Ureter (tissue), 1 donor: ENCODE measurements around the gene KCNJ13. TPM values are rescaled to one million over a fixed set of nuclear protein-coding genes. Genes with fewer than 3 reads are reported as not detected.
"Not testable (repeated sequence)": the region's sequence is repeated elsewhere in the genome, so short reads cannot be mapped to it uniquely, and the experiment has no call there.

ENCODE experiments used
- DNase-seq: peaks from one replicate; pipeline ENCODE4 v3.0.0-alpha.2; 2020; ENCODE audit warnings: low spot score
- total RNA-seq: library from RNA; stranded (reverse); gene quantifications from one replicate; pipeline ENCODE4 v1.2.4, GENCODE V29; 2023
- donor health status: DM: yes; HTN: yes; CAD: no.

Gene KCNJ13
- total RNA-seq, 1 donor from 2014 or later, result 0.60 TPM

DNA sequence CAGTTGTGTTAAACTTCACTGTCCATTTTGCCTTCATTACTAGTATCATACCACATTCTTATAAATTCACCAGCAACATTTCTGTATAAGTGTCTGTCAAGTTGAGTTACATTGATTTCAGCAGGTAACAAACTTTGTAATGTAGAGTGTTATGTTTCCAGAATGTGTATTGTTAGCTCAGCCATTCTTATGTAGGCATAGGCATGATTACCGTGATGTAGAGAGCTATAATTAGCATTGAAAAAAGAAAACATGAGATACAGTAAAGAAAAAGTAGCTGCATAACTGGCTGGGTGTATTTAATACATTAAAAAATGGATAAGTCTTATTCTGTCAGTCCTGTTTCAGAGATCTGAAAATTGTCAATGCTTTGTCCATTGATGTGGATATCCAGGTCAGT is 8.5 kb downstream of the KCNJ13 start:
- DNase-seq, result no peak

DNA sequence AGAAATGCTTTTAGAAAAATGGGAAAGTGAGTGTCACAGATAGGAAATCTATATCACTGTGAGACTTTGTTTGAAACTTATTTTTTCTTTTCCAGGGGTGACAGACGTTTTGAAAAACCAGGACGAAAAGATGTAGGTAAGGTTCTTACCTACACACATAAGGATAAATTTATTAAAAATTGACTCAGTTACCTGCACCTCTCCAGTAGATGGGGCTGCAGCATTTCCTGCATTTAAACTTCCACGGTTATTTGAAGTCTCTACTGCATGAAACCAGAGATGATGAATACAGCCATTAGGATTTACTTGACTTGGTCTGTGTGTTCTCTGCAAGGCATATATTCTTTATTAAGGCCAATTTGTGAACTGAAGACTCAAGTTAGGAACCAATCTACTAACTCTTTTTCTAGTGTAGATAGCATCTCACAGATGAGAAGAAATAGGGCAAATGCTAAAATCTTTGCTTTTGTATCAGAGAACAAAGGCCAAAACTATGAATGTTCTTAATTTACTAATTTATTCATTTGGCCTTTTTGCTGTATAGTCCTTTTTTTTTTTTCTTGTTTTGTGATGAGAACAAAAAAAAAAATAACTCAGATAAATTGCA is 15.0 kb downstream of the KCNJ13 start:
- no peak for DNase-seq

DNA sequence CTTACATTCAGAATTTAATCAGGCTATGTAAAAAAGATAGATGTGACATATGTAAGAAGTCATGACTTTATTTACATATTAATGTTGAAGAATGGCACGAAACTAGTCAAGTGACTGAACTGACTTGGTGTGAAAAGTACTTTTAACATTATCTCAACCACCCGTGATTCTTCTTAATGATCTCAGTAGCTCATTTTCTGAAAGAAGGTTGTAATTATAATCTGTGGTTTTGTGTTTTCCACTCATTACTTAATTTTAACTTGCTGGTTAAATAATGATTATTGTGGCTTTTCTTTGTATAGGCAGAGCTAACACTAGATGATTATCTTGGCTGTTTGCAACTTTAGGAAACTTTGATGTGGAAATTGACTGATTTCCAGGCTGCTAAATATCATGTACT is 18.5 kb downstream of the KCNJ13 start:
- no peak for DNase-seq

DNA sequence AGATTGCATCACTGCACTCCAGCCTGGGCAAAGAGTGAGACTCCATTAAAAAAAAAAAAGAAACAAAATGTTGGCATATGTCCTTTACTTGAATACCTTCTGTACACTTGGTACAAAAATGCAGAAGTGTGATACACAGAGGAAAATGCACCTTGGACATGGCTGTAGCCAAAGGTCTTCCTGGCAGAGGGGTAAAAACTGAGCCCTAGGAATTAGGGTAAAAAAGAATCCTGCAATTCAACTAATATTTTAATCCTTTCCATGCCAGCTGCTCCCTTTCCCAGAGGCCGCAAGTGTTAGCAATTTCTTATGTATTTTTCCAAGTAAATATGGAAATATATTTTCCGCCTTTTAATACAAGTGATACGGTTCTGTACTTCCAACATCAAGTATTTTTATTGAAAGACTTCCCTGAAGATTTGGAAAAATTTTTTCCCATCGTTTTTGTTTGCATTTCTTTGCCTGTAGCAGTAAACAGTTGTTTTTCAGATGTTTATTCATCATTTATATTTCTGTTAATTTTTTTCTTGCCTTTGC is 26.2 kb downstream of the KCNJ13 start:
- DNase-seq, result no peak

DNA sequence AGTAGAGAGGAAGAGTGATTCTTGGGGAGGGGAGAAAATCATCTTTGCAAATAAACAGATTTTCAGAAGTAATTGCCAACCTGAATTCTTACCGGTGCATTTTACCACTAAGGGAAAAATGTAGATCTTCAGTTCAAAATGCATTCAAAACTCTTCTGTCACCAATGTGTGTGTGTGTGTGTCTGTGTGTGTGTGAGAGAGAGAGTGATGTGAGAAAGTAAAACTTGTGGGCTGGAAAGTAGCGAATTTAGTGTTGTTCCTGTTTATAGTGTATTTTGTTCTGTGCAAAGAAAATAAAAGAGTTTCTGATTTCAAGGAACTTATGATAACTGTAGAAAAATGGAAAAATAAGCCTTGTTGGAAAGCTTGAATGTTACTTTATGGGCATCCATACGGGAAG is 27.0 kb downstream of the KCNJ13 start:
- no peak for DNase-seq

DNA sequence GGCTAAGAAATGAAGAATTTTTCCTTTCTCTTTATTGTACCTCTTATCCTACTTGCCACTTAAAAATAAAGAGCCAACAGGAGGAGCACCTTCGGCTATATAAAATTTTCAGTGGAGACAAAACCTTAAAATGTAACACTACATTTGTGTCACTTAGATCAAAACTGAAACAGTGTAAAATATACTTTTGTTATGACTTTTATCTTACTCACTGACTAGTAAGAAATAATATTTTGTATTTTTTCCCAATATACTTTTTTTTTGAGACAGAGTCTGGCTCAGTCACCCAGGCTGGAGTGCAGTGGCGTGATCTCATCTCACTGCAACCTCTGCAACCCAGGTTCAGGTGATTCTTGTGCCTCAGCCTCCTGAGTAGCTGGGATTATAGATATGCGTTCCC is 28.3 kb downstream of the KCNJ13 start:
- no peak for DNase-seq

DNA sequence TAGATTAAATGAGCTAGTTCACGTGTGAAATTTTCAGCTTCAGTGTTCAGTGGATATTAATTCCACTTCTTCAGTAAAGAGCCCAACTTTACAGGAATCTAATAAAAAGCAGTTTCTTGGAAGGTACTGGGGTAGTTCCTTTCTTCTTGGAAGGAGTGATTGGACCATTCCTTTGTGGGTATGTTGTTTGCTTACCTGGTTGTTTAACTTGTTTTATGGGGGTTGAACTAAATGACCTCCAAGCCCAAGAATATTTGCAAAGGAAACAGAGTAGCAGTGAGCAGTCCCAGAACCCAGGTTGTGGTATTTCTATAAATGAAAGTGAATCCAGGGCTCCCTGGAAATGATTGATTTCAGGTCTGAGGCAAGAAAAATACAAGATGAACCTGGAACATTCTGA is 31.4 kb downstream of the KCNJ13 start:
- DNase-seq, result no peak

DNA sequence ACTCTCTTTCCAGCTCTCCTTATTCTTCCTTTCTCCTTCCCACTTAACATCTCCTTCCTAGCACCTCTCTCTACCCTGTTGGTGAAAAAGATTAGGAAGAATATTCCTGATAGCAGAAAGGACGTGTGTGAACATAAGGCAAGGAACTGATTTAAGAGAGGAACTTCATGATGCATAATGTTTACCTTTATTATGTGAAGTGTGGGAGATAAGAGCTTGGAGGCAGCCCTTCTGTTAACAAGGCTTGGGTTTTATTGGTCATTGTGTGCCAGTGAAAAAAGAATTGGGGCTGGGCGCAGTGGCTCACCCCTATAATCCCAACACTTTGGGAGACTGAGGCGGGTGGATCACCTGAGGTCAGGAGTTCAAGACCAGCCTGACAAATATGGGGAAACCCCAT is 34.4 kb downstream of the KCNJ13 start:
- no peak for DNase-seq

DNA sequence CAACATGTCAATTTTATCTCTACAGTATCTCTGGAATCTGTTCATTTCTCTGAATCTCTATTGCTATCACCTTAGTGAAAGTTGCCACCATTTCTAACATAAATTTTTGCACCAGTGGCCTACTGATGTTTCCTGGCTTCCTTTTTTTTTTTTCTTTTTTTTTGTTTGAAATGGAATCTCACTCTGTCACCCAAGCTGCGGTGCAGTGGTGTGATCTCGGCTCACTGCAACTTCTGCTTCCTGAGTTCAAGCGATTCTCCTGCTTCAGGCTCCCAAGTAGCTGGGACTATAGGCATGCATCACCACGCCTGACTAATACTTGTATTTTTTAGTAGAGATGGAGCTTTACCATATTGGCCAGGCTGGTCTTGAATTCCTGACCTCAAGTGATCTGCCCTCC is 35.1 kb downstream of the KCNJ13 start:
- DNase-seq, result no peak

DNA sequence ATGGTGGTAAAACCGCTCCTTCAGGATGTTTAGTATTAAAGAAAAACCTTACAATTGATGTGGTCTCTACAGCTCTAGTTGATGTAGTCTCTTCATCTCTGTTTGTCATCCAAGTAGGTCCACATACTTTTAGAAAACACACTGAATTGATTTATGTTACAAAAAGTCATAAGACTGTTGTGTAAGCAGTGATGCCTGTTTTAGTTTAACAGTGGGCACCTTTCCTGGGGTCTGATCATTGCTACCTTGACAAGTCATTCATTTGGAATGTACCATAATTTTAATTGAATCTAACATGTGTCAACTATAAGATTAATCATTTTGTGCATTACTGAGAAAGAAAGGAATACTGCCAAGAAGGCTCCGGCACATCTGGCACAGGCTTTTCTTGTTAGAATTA is 44.9 kb downstream of the KCNJ13 start:
- no peak for DNase-seq

DNA sequence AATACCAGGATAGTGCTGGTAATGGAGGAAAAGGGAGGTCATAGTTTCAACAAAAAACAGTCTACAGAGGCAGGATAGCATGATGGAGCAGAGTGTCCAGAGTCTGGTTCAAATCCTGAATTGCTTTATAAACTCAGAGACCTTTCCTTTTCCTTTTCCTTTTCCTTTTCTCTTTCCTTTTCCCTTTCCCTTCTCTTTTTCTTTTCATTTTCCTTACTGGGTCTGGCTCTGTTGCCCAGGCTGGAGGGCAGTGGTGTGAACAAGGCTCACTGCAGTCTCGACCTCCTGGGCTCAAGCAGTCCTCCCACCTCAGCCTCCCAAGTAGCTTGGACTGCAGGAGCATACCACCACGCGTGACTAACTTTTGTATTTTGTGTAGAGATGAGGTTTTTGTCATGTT is 47.6 kb downstream of the KCNJ13 start:
- no peak for DNase-seq

DNA sequence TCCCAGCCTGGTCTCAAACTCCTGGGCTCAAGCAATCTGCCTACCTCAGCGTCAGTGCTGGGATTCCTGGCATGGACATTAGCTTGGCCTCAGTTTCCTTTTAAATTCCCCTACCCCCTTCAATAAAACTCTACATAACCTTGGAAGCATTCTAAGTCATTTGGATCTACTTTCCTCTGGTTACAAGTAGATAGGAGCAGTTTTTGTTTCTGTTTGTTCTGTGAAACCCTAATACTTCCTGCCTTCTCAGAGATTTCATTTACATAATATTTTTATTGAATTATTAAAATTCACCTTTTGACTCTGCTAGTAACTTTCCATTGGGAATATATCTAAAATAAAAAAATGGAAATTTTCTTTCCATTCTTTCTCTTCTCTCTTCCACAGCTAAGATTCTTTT is 53.3 kb downstream of the KCNJ13 start:
- DNase-seq, result no peak

DNA sequence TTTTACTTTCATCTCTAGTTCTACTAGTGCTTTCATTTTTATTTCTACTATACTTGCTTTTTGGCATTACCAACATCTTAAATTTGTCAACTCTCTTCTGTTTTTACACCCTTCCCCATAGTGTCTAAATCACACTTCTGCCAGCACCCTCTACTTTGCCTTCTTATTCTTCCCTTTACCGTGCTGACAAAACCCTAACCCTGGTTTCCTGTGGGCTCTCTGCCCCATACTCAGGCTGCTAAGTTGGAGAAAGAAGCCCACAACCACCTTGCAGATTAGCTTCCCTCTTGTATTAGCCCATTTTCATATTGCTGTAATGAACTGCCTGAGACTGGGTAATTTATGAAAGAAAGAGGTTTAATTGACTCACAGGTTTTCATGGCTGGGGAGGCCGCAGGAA is 54.5 kb downstream of the KCNJ13 start:
- DNase-seq, result no peak

DNA sequence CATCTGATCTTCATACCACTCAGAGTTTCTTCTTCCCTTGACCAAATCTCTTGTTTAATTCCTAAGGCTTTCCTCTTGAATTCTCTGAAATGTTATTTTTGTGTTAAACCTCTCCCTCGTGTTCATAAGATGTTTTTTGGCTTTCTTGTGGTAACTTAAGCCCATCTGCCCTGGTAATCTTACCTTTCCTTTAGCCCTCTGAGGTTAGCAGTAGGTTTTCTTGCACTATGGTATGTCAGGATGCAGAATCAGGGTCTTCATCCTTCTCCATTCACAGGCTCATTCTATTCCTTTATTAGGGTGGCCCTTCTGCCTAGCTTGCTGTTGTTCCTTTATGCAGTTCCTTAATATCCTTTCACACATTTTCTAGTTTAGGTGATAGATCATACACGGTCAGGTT is 55.1 kb downstream of the KCNJ13 start:
- DNase-seq, result no peak

DNA sequence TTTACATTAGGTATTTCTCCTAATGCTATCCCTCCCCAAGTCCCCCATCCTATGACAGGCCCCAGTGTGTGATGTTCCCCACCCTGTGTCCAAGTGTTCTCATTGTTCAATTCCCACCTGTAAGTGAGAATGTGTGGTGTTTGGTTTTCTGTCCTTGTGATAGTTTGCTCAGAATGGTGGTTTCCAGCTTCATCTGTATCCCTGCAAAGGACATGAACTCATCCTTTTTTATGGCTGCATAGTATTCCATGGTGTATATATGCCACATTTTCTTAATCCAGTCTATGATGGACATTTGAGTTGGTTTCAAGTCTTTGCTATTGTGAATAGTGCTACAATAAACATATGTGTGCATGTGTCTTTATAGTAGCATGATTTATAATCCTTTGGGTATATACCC is 56.3 kb downstream of the KCNJ13 start:
- DNase-seq, result not testable (repeated sequence)

Other genes with a start within 250 kb of the KCNJ13 start
- not detected for gene CHRNG, start 236.9 kb downstream of the KCNJ13 start, total RNA-seq
- gene TIGD1, start 226.0 kb downstream of the KCNJ13 start, total RNA-seq, result 7.9 TPM
- gene EIF4E2, start 225.9 kb downstream of the KCNJ13 start, total RNA-seq, result 49.1 TPM
- 15.9 TPM for gene EFHD1, start 143.0 kb downstream of the KCNJ13 start, total RNA-seq
- 100 TPM for gene GIGYF2, start 79.2 kb downstream of the KCNJ13 start, total RNA-seq
- gene SNORC, start 93.7 kb upstream of the KCNJ13 start, total RNA-seq, result 7.3 TPM
- 8.1 TPM for gene NGEF, start 236.7 kb upstream of the KCNJ13 start, total RNA-seq